Liver (tissue), 3 donors: ENCODE results near the gene NHP2.
"Not testable (repeated sequence)": the region's sequence is repeated elsewhere in the genome, so short reads cannot be mapped to it uniquely, and the experiment has no call there.

Experiments used
- JUND ChIP-seq, 2 donors: IDR thresholded peaks; 2 replicates each; pipeline ENCODE4 v1.6.1; 2016; ENCODE audit warnings: antibody characterized with exemption in 2 of 2
- RXRA ChIP-seq, 2 donors: IDR thresholded peaks; 2 replicates each; pipeline ENCODE4 v1.6.1; 2017 to 2018; ENCODE audit warnings: antibody characterized with exemption in 2 of 2, mild to moderate bottlenecking in 1 of 2
- TAF1 ChIP-seq: conservative IDR thresholded peaks from 2 replicates; pipeline ENCODE4 v1.6.1; 2016; ENCODE audit warnings: antibody characterized with exemption, mild to moderate bottlenecking
- YY1 ChIP-seq: IDR thresholded peaks from 2 replicates; pipeline ENCODE4 v1.6.1; 2016; ENCODE audit warnings: antibody characterized with exemption, mild to moderate bottlenecking
- TF ChIP-seq, protein P1 (sequence below): fragments of 150-350 bp; IDR thresholded peaks from 2 replicates; pipeline ENCODE4 v1.5.1; 2017; ENCODE audit warnings: improper control_type of control experiment, low read depth, low read length; ENCODE audit not compliant: missing input control
- TF ChIP-seq, protein P2 (sequence below): IDR thresholded peaks from 2 replicates; pipeline ENCODE4 v1.6.1; 2016; ENCODE audit warnings: antibody characterized with exemption
- donor health status: healthy.
- donor health status: healthy.

DNA sequence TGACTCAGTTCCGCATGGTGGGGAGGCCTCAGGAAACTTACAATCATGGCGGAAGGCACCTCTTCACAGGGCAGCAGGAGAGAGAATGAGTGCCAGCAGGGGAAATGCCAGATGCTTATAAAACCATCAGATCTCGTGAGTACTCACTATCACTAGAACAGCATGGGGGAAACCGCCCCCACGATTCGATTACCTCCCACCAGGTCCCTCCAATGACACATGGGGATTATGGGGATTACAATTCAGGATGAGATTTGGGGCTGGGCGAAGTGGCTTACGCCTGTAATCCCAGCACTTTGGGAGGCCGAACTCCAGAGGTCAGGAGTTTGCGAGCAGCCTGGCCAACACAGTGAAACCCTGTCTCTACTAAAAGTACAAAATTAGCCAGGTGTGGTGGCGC, 44.5 kb upstream of the NHP2 start:
- TF ChIP-seq, protein P1, sequence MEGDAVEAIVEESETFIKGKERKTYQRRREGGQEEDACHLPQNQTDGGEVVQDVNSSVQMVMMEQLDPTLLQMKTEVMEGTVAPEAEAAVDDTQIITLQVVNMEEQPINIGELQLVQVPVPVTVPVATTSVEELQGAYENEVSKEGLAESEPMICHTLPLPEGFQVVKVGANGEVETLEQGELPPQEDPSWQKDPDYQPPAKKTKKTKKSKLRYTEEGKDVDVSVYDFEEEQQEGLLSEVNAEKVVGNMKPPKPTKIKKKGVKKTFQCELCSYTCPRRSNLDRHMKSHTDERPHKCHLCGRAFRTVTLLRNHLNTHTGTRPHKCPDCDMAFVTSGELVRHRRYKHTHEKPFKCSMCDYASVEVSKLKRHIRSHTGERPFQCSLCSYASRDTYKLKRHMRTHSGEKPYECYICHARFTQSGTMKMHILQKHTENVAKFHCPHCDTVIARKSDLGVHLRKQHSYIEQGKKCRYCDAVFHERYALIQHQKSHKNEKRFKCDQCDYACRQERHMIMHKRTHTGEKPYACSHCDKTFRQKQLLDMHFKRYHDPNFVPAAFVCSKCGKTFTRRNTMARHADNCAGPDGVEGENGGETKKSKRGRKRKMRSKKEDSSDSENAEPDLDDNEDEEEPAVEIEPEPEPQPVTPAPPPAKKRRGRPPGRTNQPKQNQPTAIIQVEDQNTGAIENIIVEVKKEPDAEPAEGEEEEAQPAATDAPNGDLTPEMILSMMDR = not testable (repeated sequence)
- TF ChIP-seq JUND (IDR thresholded peaks at IDR 0.05); RXRA (IDR thresholded peaks at IDR 0.05); TAF1; YY1: not testable (repeated sequence)
- TF ChIP-seq, protein P2, sequence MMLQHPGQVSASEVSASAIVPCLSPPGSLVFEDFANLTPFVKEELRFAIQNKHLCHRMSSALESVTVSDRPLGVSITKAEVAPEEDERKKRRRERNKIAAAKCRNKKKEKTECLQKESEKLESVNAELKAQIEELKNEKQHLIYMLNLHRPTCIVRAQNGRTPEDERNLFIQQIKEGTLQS = not testable (repeated sequence)
